HepG2 (cell line): ENCODE results near the gene OR6S1. TPM values are rescaled to one million over a fixed set of nuclear protein-coding genes. Genes with fewer than 3 reads are reported as not detected.
A peak's percentile ranks its signal among the peaks of the same experiment; 100 is the strongest.

ENCODE experiments used
- ASH2L ChIP-seq: fragments of 300-600, 200-600 bp; sonication (generic); IDR thresholded peaks from 2 replicates; pipeline ENCODE4 v1.7.0; 2017; ENCODE audit warnings: low read depth, mild to moderate bottlenecking, moderate library complexity, mixed read lengths, low read length; ENCODE audit not compliant: insufficient read length
- CBX5 ChIP-seq: sonication (generic); formaldehyde crosslinking; IDR thresholded peaks from 2 replicates; pipeline ENCODE4 v1.4.0; 2020; ENCODE audit warnings: missing genetic modification reagents, borderline replicate concordance
- DNMT3B ChIP-seq: conservative IDR thresholded peaks from 2 replicates; pipeline ENCODE4 v1.6.1; 2016; ENCODE audit warnings: missing biosample characterization, control low read depth
- GZF1 ChIP-seq: sonication (generic); formaldehyde crosslinking; IDR thresholded peaks from 2 replicates; pipeline ENCODE4 v1.5.1; 2020; ENCODE audit warnings: mild to moderate bottlenecking, missing genetic modification reagents
- HDAC1 ChIP-seq: sonication (generic); formaldehyde crosslinking; IDR thresholded peaks from 2 replicates; pipeline ENCODE4 v1.5.1; 2020; ENCODE audit warnings: mild to moderate bottlenecking, missing genetic modification reagents
- HDAC2 ChIP-seq: sonication (generic); formaldehyde crosslinking; IDR thresholded peaks from 2 replicates; pipeline ENCODE4 v1.4.0; 2020; ENCODE audit warnings: missing genetic modification reagents
- KDM5B ChIP-seq: sonication (generic); formaldehyde crosslinking; IDR thresholded peaks from 2 replicates; pipeline ENCODE4 v1.4.0; 2020; ENCODE audit warnings: missing genetic modification reagents, mild to moderate bottlenecking, borderline replicate concordance
- KMT2B ChIP-seq: IDR thresholded peaks from 2 replicates; pipeline ENCODE4 v1.6.1; 2016; ENCODE audit warnings: missing genetic modification reagents, missing compliant biosample characterization
- MED13 ChIP-seq: sonication (generic); formaldehyde crosslinking; IDR thresholded peaks from 2 replicates; pipeline ENCODE4 v1.5.0; 2020; ENCODE audit warnings: missing genetic modification reagents
- MED8 ChIP-seq: sonication (generic); formaldehyde crosslinking; IDR thresholded peaks from 2 replicates; pipeline ENCODE4 v1.8.1; 2023; ENCODE audit warnings: mild to moderate bottlenecking, missing genetic modification reagents; ENCODE audit not compliant: insufficient replicate concordance
- MIXL1 ChIP-seq: IDR thresholded peaks from 2 replicates; pipeline ENCODE4 v1.6.1; 2016
- NRL ChIP-seq: sonication (generic); formaldehyde crosslinking; IDR thresholded peaks from 2 replicates; pipeline ENCODE4 v1.5.0; 2020; ENCODE audit warnings: missing genetic modification reagents, mild to moderate bottlenecking, moderate library complexity, borderline replicate concordance
- SOX6 ChIP-seq, 2 experiments: fragments of 450-650 bp in 1 of 2; sonication (generic) in 1 of 2; formaldehyde crosslinking in 1 of 2; IDR thresholded peaks; 2 replicates each; pipeline versions ENCODE4 v1.4.0 to v1.6.1; 2017 to 2020; ENCODE audit warnings: antibody characterized with exemption in 1 of 2, mild to moderate bottlenecking in 1 of 2, missing genetic modification reagents in 1 of 2
- TBX2 ChIP-seq: sonication (generic); formaldehyde crosslinking; IDR thresholded peaks from 2 replicates; pipeline ENCODE4 v1.5.0; 2020; ENCODE audit warnings: missing genetic modification reagents, mild to moderate bottlenecking, borderline replicate concordance
- XRCC5 ChIP-seq: fragments of 200-400 bp; formaldehyde crosslinking; optimal IDR thresholded peaks from 2 replicates; pipeline ENCODE3; 2017; ENCODE audit warnings: mild to moderate bottlenecking, low read length
- ZNF775 ChIP-seq: sonication (generic); formaldehyde crosslinking; IDR thresholded peaks from 2 replicates; pipeline ENCODE4 v1.4.0; 2020; ENCODE audit warnings: missing genetic modification reagents, mild to moderate bottlenecking, moderate library complexity, borderline replicate concordance
- polyA plus RNA-seq, 8 experiments: library from polyadenylated mRNA; depleted of rRNA in 3 of 8; stranded (reverse) in 7 of 8; unstranded in 1 of 8; fragments of >200 nt; fragmentation: Illumina TruSeq in 4 of 8; extraction: Trizol in 4 of 8; gene quantifications; 2 replicates each; pipeline versions ENCODE4 v1.2.1 to v1.2.3, GENCODE V29; 2011 to 2016; ENCODE audit warnings: low read depth in 4 of 8, missing spikeins in 1 of 8, mixed read lengths in 1 of 8; ENCODE audit not compliant: insufficient read depth in 1 of 8
- total RNA-seq, 5 experiments: library from RNA; depleted of rRNA; stranded (reverse); fragments of >200 nt; fragmentation: Illumina TruSeq; extraction: Trizol; gene quantifications; 2 replicates each; pipeline ENCODE4 v1.2.3, GENCODE V29; 2016; ENCODE audit warnings: low read depth in 1 of 5
- TF ChIP-seq, protein P1 (sequence below): sonication (generic); formaldehyde crosslinking; IDR thresholded peaks from 2 replicates; pipeline ENCODE4 v1.4.0; 2020; ENCODE audit warnings: missing genetic modification reagents
- TF ChIP-seq, protein P2 (sequence below): sonication (generic); formaldehyde crosslinking; IDR thresholded peaks from 2 replicates; pipeline ENCODE4 v1.4.0; 2020; ENCODE audit warnings: missing genetic modification reagents
- TF ChIP-seq, protein P3 (sequence below): IDR thresholded peaks from 2 replicates; pipeline ENCODE4 v1.6.1; 2018; ENCODE audit warnings: missing genetic modification reagents
- TF ChIP-seq, protein P4 (sequence below): IDR thresholded peaks from 2 replicates; pipeline ENCODE4 v1.6.1; 2016; ENCODE audit warnings: low read depth

OR6S1 gene
- total and polyA plus RNA-seq, 2 of the 13 experiments (the other 11 are each of a cell fraction or from before 2014, with no cell fraction given): 0.09 TPM; not detected in 1

DNA sequence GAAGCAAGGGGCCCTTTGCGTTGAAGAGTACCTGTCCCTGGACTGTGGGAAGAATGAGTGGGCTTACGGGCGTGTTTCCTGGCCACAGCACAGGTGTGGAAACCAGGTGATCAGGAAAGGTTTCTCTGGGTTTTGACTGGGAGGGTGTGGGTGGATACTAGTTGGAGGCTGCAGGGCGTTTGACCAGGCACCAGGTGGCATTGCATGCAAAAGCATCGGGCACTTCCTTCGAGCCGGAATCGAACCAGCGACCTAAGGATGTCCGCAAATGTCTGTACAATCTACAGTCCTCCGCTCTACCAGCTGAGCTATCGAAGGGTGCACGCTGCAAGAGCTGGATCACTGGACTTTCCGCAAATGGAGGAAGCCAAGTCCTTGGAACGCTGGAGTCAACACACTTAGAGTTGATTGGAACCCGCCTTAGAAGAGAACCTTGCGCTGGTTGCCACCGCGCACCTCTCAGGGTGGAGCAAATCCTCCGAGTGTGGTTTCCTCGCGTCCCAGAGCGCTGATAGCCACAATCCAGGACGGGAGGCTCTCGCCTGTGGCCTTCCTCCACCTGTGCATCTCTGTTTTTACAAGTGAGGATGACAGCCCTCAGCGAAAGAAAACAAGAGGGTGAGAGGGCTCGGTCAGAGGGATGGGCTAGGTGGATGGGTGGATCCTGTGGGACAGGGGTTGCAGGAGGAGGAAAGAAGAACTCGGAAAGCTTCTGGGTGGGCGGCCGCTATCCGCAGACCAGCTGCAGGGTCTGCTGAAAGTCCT lies 21.7 kb upstream of the OR6S1 start (continued):
- TF ChIP-seq KDM5B (CRISPR knock-in tag) (peak; percentile 64; the same call in 1 of the 2 replicates), SOX6 (IDR thresholded peaks at IDR 0.05) (no peak), SOX6 (CRISPR knock-in tag; IDR thresholded peaks at IDR 0.05) (peak; percentile 49), GZF1 (CRISPR knock-in tag) (peak; percentile 64; the same call in 1 of the 2 replicates), ASH2L (no peak), XRCC5 (peak; percentile 63), MED13 (CRISPR knock-in tag) (0 out of 2 replicates have a peak, but pooled peaks have one; percentile 27), ZNF775 (CRISPR knock-in tag) (no peak), MED8 (CRISPR knock-in tag) (peak; percentile 44), HDAC2 (CRISPR knock-in tag) (peak; percentile 51; the same call in 1 of the 2 replicates), MIXL1 (CRISPR knock-in tag) (peak; percentile 80), NRL (CRISPR knock-in tag) (peak; percentile 16; the same call in 1 of the 2 replicates), TBX2 (no peak; the same call in 1 of the 2 replicates), CBX5 (CRISPR knock-in tag) (peak; percentile 84; the same call in 1 of the 2 replicates), DNMT3B (CRISPR knock-in tag) (no peak), KMT2B (CRISPR knock-in tag) (0 out of 2 replicates have a peak, but pooled peaks have one; percentile 28), HDAC1 (CRISPR knock-in tag) (peak; percentile 32; the same call in 1 of the 2 replicates)
- TF ChIP-seq, protein P1, sequence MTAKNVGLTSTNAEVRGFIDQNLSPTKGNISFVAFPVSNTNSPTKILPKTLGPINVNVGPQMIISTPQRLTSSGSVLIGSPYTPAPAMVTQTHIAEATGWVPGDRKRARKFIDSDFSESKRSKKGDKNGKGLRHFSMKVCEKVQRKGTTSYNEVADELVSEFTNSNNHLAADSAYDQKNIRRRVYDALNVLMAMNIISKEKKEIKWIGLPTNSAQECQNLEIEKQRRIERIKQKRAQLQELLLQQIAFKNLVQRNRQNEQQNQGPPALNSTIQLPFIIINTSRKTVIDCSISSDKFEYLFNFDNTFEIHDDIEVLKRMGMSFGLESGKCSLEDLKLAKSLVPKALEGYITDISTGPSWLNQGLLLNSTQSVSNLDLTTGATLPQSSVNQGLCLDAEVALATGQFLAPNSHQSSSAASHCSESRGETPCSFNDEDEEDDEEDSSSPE (CRISPR knock-in tag): 0 out of 2 replicates have a peak, but pooled peaks have one; percentile 43
- TF ChIP-seq, protein P2, sequence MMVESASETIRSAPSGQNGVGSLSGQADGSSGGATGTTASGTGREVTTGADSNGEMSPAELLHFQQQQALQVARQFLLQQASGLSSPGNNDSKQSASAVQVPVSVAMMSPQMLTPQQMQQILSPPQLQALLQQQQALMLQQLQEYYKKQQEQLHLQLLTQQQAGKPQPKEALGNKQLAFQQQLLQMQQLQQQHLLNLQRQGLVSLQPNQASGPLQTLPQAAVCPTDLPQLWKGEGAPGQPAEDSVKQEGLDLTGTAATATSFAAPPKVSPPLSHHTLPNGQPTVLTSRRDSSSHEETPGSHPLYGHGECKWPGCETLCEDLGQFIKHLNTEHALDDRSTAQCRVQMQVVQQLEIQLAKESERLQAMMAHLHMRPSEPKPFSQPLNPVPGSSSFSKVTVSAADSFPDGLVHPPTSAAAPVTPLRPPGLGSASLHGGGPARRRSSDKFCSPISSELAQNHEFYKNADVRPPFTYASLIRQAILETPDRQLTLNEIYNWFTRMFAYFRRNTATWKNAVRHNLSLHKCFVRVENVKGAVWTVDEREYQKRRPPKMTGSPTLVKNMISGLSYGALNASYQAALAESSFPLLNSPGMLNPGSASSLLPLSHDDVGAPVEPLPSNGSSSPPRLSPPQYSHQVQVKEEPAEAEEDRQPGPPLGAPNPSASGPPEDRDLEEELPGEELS (CRISPR knock-in tag): 0 out of 2 replicates have a peak, but pooled peaks have one; percentile 31
- TF ChIP-seq, protein P3, sequence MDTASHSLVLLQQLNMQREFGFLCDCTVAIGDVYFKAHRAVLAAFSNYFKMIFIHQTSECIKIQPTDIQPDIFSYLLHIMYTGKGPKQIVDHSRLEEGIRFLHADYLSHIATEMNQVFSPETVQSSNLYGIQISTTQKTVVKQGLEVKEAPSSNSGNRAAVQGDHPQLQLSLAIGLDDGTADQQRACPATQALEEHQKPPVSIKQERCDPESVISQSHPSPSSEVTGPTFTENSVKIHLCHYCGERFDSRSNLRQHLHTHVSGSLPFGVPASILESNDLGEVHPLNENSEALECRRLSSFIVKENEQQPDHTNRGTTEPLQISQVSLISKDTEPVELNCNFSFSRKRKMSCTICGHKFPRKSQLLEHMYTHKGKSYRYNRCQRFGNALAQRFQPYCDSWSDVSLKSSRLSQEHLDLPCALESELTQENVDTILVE: peak; percentile 63; the same call in 1 of the 2 replicates
- TF ChIP-seq, protein P4, sequence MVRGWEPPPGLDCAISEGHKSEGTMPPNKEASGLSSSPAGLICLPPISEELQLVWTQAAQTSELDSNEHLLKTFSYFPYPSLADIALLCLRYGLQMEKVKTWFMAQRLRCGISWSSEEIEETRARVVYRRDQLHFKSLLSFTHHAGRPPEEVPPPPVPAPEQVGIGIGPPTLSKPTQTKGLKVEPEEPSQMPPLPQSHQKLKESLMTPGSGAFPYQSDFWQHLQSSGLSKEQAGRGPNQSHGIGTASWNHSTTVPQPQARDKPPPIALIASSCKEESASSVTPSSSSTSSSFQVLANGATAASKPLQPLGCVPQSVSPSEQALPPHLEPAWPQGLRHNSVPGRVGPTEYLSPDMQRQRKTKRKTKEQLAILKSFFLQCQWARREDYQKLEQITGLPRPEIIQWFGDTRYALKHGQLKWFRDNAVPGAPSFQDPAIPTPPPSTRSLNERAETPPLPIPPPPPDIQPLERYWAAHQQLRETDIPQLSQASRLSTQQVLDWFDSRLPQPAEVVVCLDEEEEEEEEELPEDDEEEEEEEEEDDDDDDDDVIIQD (CRISPR knock-in tag): 0 out of 2 replicates have a peak, but pooled peaks have one; percentile 19
